ENCODE results near the gene PSAP. TPM values are rescaled to one million over a fixed set of nuclear protein-coding genes. Genes with fewer than 3 reads are reported as not detected.

The PSAP gene
- total RNA-seq, 1 donor from 2014 or later: 487 TPM

GRCh38 chr10:71790749-71791440 is 60.2 kb downstream of the PSAP start:
- TF ChIP-seq CTCF (conservative IDR thresholded peaks at IDR 0.05): no peak
- Mint-ChIP-seq H3K4me3 (no peak overlapping the region), H3K27ac (no peak overlapping the region)

DNA sequence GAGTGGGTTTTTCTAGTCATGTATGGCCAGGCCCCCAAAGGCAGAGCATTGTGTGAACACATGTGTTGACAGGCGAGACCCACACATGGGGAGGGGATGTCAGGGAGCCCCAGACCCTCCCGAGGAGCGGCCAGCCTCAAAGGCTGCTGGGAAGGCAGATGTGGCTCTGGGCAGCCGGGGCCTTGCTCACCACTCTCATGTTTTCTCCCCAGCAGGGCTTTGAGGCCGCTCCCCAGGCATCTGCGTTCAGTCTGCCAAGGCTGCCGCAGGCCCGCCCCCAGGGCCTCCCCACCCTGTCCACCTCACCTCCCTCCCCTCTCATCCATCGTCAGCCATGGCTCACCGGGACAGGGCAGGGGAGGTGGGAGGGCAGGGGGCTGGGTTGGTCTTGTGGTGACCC is 61.2 kb downstream of the PSAP start:
- H3K27ac Mint-ChIP-seq: no peak overlapping the region
- DNase-seq (ENCODE audit: extremely low spot score, unreplicated experiment): no peak
- no peak for TF ChIP-seq CTCF (conservative IDR thresholded peaks at IDR 0.05)
- H3K9me3 Mint-ChIP-seq: no peaks in the 10 kb centered on the region
- H3K27me3 Mint-ChIP-seq: no peaks in the 10 kb centered on the region
- H3K36me3 Mint-ChIP-seq: no peaks in the 10 kb centered on the region
- no peak overlapping the region for H3K4me3 Mint-ChIP-seq
- no peaks in the 10 kb centered on the region for H3K4me1 Mint-ChIP-seq (ENCODE audit: unreplicated experiment)

More at GRCh38 chr10:71790749-71791440, 60.2 kb downstream of the PSAP start:
- no peak for DNase-seq (ENCODE audit: extremely low spot score, unreplicated experiment)
- peaks cover 4% of the 10 kb centered on the region for H3K27me3 Mint-ChIP-seq
- no peaks in the 10 kb centered on the region for H3K9me3 Mint-ChIP-seq
- H3K36me3 Mint-ChIP-seq: no peaks in the 10 kb centered on the region
- H3K4me1 Mint-ChIP-seq (ENCODE audit: unreplicated experiment): no peaks in the 10 kb centered on the region

- DNase-seq (ENCODE audit: extremely low spot score, unreplicated experiment): no peak
- Mint-ChIP-seq H3K27me3 (peaks cover 4% of the 10 kb centered on the region), H3K4me1 (ENCODE audit: unreplicated experiment) (no peaks in the 10 kb centered on the region), H3K36me3 (no peaks in the 10 kb centered on the region), H3K4me3 (no peak overlapping the region), H3K27ac (no peak overlapping the region), H3K9me3 (no peaks in the 10 kb centered on the region)
- TF ChIP-seq CTCF (conservative IDR thresholded peaks at IDR 0.05): no peak
Measured at GRCh38 chr10:71788954-71789353, 62.1 kb downstream of the PSAP start.

GRCh38 chr10:71784679-71785272 is 66.3 kb downstream of the PSAP start:
- no peak for DNase-seq (ENCODE audit: extremely low spot score, unreplicated experiment)
- Mint-ChIP-seq H3K27me3 (peaks cover 12% of the 10 kb centered on the region), H3K36me3 (no peaks in the 10 kb centered on the region), H3K9me3 (no peaks in the 10 kb centered on the region), H3K27ac (no peak overlapping the region), H3K4me3 (no peak overlapping the region), H3K4me1 (ENCODE audit: unreplicated experiment) (no peaks in the 10 kb centered on the region)
- TF ChIP-seq CTCF (conservative IDR thresholded peaks at IDR 0.05): no peak

DNA sequence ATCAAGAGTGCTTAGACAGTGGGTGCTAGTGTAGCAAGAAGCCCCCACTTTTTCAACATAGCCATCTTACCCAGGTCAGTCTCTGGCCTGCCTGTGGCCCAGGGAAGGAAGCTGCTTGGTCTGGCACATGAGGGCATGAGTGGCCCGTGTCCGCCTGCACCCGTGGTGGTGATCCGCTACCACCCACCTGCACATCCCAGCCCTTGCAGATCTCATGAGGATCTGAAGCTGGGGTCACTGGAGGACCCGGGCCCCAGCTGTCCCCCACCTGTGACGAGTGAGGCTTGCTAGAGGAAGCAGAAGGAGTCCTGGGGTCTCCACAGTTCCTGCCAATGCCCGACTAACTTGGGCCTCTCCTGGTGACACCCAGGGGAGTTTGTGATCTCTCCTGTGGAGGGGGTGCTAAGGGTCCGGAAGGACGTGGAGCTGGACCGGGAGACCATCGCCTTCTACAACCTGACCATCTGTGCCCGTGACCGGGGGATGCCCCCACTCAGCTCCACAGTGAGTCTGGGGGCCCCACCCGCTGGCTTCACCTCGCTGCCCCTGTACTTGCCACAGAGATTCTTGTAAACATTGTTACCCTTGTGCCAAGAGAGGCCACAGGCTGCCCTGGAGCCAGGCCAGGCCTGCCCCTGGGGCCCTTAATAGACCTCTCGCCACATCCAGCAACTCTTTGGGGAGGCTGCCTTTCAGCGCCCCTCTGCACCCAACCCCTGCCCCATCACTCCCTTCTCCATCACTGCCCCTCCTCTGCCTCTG is 67.0 kb downstream of the PSAP start:
- TF ChIP-seq CTCF (conservative IDR thresholded peaks at IDR 0.05): no peak

More for the DNA sequence above, 67.0 kb downstream of the PSAP start:
- H3K9me3 Mint-ChIP-seq: no peaks in the 10 kb centered on the region
- DNase-seq (ENCODE audit: extremely low spot score, unreplicated experiment): no peak
- no peaks in the 10 kb centered on the region for H3K4me1 Mint-ChIP-seq (ENCODE audit: unreplicated experiment)
- no peak overlapping the region for H3K4me3 Mint-ChIP-seq
- peaks cover 12% of the 10 kb centered on the region for H3K27me3 Mint-ChIP-seq
- no peaks in the 10 kb centered on the region for H3K36me3 Mint-ChIP-seq
- H3K27ac Mint-ChIP-seq: no peak overlapping the region
